Neural cell (in vitro differentiated cells): ENCODE measurements around the gene CLCN4. TPM values are rescaled to one million over a fixed set of nuclear protein-coding genes. Genes with fewer than 3 reads are reported as not detected.

ENCODE experiments used
- H2AFZ ChIP-seq: fragments of 200-600, 300-800 bp; sonication (generic), shearing (Covaris generic); 2 replicates; pipeline ENCODE4 v1.6.0; 2014; ENCODE audit warnings: low read depth, mild to moderate bottlenecking, antibody characterized with exemption, low read length, moderate library complexity
- H3F3A ChIP-seq: fragments of 200-600 bp; shearing (Covaris generic); 2 replicates; pipeline ENCODE4 v1.6.1; 2016; ENCODE audit warnings: mild to moderate bottlenecking, moderate library complexity, mixed read lengths, antibody characterized with exemption, low read length; ENCODE audit not compliant: insufficient read depth, poor library complexity, severe bottlenecking
- H3K27ac ChIP-seq: fragments of 200-600, 300-800 bp; sonication (generic), shearing (Covaris generic); 2 replicates; pipeline ENCODE4 v1.5.1; 2014; ENCODE audit warnings: mild to moderate bottlenecking, low read length, moderate library complexity
- H3K27me3 ChIP-seq: fragments of 300-800, 200-600 bp; sonication (generic), shearing (Covaris generic); 2 replicates; pipeline ENCODE4 v1.6.0; 2014; ENCODE audit warnings: mild to moderate bottlenecking, low read depth, low read length, moderate library complexity; ENCODE audit not compliant: insufficient read depth
- H3K36me3 ChIP-seq: fragments of 300-800, 200-600 bp; sonication (generic), shearing (Covaris generic); 2 replicates; pipeline ENCODE4 v1.5.1; 2014; ENCODE audit warnings: mild to moderate bottlenecking, antibody characterized with exemption, low read length, moderate library complexity; ENCODE audit not compliant: insufficient read depth
- H3K4me2 ChIP-seq: fragments of 300-800, 200-600 bp; sonication (generic), shearing (Covaris generic); 2 replicates; pipeline ENCODE4 v1.6.0; 2014; ENCODE audit warnings: mild to moderate bottlenecking, low read length
- H3K4me3 ChIP-seq: fragments of 300-800, 200-600 bp; sonication (generic), shearing (Covaris generic); 2 replicates; pipeline ENCODE4 v1.5.1; 2014; ENCODE audit warnings: mild to moderate bottlenecking, low read length, moderate library complexity
- H3K79me2 ChIP-seq: fragments of 200-600 bp; shearing (Covaris generic); replicated peaks from 2 replicates; pipeline ENCODE4 v1.6.0; 2014; ENCODE audit warnings: mild to moderate bottlenecking, low read length, moderate library complexity; ENCODE audit not compliant: insufficient read depth
- H3K9ac ChIP-seq: fragments of 300-800, 200-600 bp; sonication (generic), shearing (Covaris generic); 2 replicates; pipeline ENCODE4 v1.6.1; 2016; ENCODE audit warnings: mild to moderate bottlenecking, low read length, mixed read lengths
- H3K9me2 ChIP-seq: fragments of 200-600 bp; shearing (Covaris generic); 2 replicates; pipeline ENCODE4 v1.6.1; 2016; ENCODE audit warnings: mild to moderate bottlenecking, low read length, mixed read lengths; ENCODE audit not compliant: insufficient read depth
- H3K9me3 ChIP-seq: fragments of 200-600, 300-800 bp; sonication (generic), shearing (Covaris generic); 2 replicates; pipeline ENCODE4 v1.6.1; 2016; ENCODE audit warnings: mild to moderate bottlenecking, mixed run types, low read length, moderate library complexity, mixed read lengths
- H4K20me1 ChIP-seq: fragments of 200-600 bp; shearing (Covaris generic); 2 replicates; pipeline ENCODE4 v1.6.1; 2016; ENCODE audit warnings: mild to moderate bottlenecking, mixed run types; ENCODE audit not compliant: insufficient read depth
- EP300 ChIP-seq: fragments of 450-650 bp; conservative IDR thresholded peaks from 2 replicates; pipeline ENCODE4 v1.6.1; 2014; ENCODE audit warnings: antibody characterized with exemption, mild to moderate bottlenecking, moderate library complexity; ENCODE audit not compliant: poor library complexity, severe bottlenecking
- EZH2 ChIP-seq: fragments of 200-600, 300-800 bp; shearing (Covaris generic), sonication (generic); IDR thresholded peaks from 2 replicates; pipeline ENCODE4 v1.6.1; 2014; ENCODE audit warnings: antibody characterized with exemption, low read length, borderline replicate concordance, mild to moderate bottlenecking; ENCODE audit not compliant: insufficient read depth, poor library complexity, severe bottlenecking
- MXI1 ChIP-seq: fragments of 450-650 bp; conservative IDR thresholded peaks from 2 replicates; pipeline ENCODE4 v1.6.1; 2014; ENCODE audit warnings: antibody characterized with exemption, mild to moderate bottlenecking; ENCODE audit not compliant: poor library complexity, severe bottlenecking
- POLR2AphosphoS5 ChIP-seq: IDR thresholded peaks from 2 replicates; pipeline ENCODE4 v1.6.1; 2012
- RAD21 ChIP-seq: fragments of 450-650 bp; conservative IDR thresholded peaks from 2 replicates; pipeline ENCODE4 v1.6.1; 2014; ENCODE audit warnings: antibody characterized with exemption, mild to moderate bottlenecking, moderate library complexity
- SMC3 ChIP-seq: fragments of 450-650 bp; conservative IDR thresholded peaks from 2 replicates; pipeline ENCODE4 v1.6.1; 2014; ENCODE audit warnings: antibody characterized with exemption, mild to moderate bottlenecking, moderate library complexity; ENCODE audit not compliant: poor library complexity
- TAF1 ChIP-seq: IDR thresholded peaks from 2 replicates; pipeline ENCODE4 v1.6.1; 2012; ENCODE audit warnings: low read depth
- polyA plus RNA-seq: library from polyadenylated mRNA; depleted of rRNA; stranded (reverse); fragments of >200 nt; gene quantifications from 2 replicates; pipeline ENCODE4 v1.2.3, GENCODE V29; 2014
- TF ChIP-seq, protein P1 (sequence below): fragments of 450-650 bp; IDR thresholded peaks from 2 replicates; pipeline ENCODE4 v1.5.1; 2014; ENCODE audit warnings: antibody characterized with exemption, mild to moderate bottlenecking, moderate library complexity; ENCODE audit not compliant: poor library complexity, severe bottlenecking
- TF ChIP-seq, protein P2 (sequence below): IDR thresholded peaks from 2 replicates; pipeline ENCODE4 v1.6.1; 2012; ENCODE audit warnings: borderline replicate concordance

The CLCN4 gene
- polyA plus RNA-seq, 1 donor from 2014 or later = 21.4 TPM

DNA sequence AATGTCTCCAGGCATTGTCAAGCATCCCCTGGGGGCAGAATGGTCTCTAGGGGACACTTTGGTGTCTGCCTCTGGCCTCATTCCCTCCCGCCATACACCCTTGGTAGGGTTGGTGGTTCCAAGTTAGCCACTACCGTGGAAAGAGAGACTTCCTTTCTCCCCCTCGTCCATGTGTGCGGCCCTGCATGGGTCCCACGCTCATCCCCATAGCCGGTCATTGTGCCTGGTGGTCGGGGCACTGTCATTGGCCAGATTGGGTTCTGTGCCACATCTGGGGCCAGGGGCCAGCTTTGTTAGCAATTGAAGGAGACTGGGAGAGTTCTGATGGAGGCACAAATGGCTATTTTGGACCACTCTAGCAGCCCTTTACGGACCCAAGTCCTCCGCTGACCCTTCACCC is 17.3 kb downstream of the CLCN4 start:
- H3K27me3 ChIP-seq = no peaks in the 10 kb centered on the region
- H3K9ac ChIP-seq = no peak overlapping the region
- H2AFZ ChIP-seq = no peak overlapping the region
- no peaks in the 10 kb centered on the region for H3K36me3 ChIP-seq
- no peaks in the 10 kb centered on the region for H4K20me1 ChIP-seq
- no peaks in the 10 kb centered on the region for H3K9me2 ChIP-seq
- H3K27ac ChIP-seq = no peak overlapping the region
- H3K9me3 ChIP-seq = no peaks in the 10 kb centered on the region
- H3K4me2 ChIP-seq = no peak overlapping the region
- no peak overlapping the region for H3K4me3 ChIP-seq
- H3K79me2 ChIP-seq = no peaks in the 10 kb centered on the region
- no peaks in the 10 kb centered on the region for H3F3A ChIP-seq
- TF ChIP-seq SMC3 (no peak), TAF1 (no peak), MXI1 (no peak), EP300 (no peak), EZH2 (no peak), RAD21 (no peak), POLR2AphosphoS5 (no peak)
- TF ChIP-seq, protein P1, sequence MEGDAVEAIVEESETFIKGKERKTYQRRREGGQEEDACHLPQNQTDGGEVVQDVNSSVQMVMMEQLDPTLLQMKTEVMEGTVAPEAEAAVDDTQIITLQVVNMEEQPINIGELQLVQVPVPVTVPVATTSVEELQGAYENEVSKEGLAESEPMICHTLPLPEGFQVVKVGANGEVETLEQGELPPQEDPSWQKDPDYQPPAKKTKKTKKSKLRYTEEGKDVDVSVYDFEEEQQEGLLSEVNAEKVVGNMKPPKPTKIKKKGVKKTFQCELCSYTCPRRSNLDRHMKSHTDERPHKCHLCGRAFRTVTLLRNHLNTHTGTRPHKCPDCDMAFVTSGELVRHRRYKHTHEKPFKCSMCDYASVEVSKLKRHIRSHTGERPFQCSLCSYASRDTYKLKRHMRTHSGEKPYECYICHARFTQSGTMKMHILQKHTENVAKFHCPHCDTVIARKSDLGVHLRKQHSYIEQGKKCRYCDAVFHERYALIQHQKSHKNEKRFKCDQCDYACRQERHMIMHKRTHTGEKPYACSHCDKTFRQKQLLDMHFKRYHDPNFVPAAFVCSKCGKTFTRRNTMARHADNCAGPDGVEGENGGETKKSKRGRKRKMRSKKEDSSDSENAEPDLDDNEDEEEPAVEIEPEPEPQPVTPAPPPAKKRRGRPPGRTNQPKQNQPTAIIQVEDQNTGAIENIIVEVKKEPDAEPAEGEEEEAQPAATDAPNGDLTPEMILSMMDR = no peak
- TF ChIP-seq, protein P2, sequence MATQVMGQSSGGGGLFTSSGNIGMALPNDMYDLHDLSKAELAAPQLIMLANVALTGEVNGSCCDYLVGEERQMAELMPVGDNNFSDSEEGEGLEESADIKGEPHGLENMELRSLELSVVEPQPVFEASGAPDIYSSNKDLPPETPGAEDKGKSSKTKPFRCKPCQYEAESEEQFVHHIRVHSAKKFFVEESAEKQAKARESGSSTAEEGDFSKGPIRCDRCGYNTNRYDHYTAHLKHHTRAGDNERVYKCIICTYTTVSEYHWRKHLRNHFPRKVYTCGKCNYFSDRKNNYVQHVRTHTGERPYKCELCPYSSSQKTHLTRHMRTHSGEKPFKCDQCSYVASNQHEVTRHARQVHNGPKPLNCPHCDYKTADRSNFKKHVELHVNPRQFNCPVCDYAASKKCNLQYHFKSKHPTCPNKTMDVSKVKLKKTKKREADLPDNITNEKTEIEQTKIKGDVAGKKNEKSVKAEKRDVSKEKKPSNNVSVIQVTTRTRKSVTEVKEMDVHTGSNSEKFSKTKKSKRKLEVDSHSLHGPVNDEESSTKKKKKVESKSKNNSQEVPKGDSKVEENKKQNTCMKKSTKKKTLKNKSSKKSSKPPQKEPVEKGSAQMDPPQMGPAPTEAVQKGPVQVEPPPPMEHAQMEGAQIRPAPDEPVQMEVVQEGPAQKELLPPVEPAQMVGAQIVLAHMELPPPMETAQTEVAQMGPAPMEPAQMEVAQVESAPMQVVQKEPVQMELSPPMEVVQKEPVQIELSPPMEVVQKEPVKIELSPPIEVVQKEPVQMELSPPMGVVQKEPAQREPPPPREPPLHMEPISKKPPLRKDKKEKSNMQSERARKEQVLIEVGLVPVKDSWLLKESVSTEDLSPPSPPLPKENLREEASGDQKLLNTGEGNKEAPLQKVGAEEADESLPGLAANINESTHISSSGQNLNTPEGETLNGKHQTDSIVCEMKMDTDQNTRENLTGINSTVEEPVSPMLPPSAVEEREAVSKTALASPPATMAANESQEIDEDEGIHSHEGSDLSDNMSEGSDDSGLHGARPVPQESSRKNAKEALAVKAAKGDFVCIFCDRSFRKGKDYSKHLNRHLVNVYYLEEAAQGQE = no peak

DNA sequence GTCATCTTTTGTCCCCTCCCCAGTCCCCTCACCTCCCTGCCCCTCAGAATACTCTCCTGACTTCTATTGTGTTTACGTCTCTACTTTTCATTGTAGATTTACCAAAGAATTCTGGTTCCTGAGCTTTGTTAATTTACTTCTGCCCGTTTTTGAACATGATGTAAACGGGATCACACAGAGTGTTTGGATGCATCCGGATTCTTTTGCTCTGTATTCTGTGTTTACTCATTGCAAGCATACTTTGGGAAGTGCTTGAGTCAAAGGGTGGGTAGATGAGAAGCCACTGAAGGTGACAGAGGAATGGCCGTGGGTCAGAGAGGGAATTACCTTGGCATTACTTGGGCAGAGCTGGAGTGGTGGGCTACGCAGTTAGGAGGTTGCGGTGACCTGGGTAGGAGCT is 18.0 kb downstream of the CLCN4 start:
- Histone ChIP-seq H3K4me3 (no peak overlapping the region), H3K79me2 (no peaks in the 10 kb centered on the region), H2AFZ (no peak overlapping the region), H3K9ac (no peak overlapping the region), H3K27ac (no peak overlapping the region), H3K27me3 (no peaks in the 10 kb centered on the region), H3K36me3 (no peaks in the 10 kb centered on the region), H4K20me1 (no peaks in the 10 kb centered on the region), H3K9me3 (no peaks in the 10 kb centered on the region), H3K4me2 (no peak overlapping the region), H3K9me2 (no peaks in the 10 kb centered on the region), H3F3A (no peaks in the 10 kb centered on the region)
- TF ChIP-seq SMC3 (no peak), EP300 (no peak), RAD21 (no peak), MXI1 (no peak), EZH2 (no peak), POLR2AphosphoS5 (no peak), TAF1 (no peak)
- TF ChIP-seq, protein P2 = no peak
- TF ChIP-seq, protein P1 = no peak
